SK-N-SH treated with all-trans-retinoic acid at 6 μM for 48 hours (cell line): ENCODE data around the gene UNC5C.

Experiments
- ARNTL ChIP-seq: fragments of 450-650 bp; formaldehyde crosslinking; IDR thresholded peaks from 2 replicates; pipeline ENCODE4 v1.5.0; 2020; ENCODE audit warnings: low read depth, mild to moderate bottlenecking, moderate library complexity, borderline replicate concordance
- CSRNP3 ChIP-seq: fragments of 250-450 bp; sonication (Bioruptor Pico); IDR thresholded peaks from 2 replicates; pipeline ENCODE4 v1.5.1; 2021; ENCODE audit warnings: mild to moderate bottlenecking, moderate library complexity
- GLIS3 ChIP-seq: fragments of 250-450 bp; sonication (Bioruptor Pico); IDR thresholded peaks from 2 replicates; pipeline ENCODE4 v1.5.0; 2020; ENCODE audit warnings: mild to moderate bottlenecking, moderate library complexity
- TF ChIP-seq, protein P1 (sequence below): fragments of 250-450 bp; sonication (Bioruptor Pico); IDR thresholded peaks from 2 replicates; pipeline ENCODE4 v1.5.1; 2020; ENCODE audit warnings: low read depth, mild to moderate bottlenecking, moderate library complexity
- TF ChIP-seq, protein P2 (sequence below): fragments of 250-450 bp; sonication (Bioruptor Pico); IDR thresholded peaks from 2 replicates; pipeline ENCODE4 v1.8.0; 2020; ENCODE audit warnings: mild to moderate bottlenecking, moderate library complexity, borderline replicate concordance
- TF ChIP-seq, protein P3 (sequence below): fragments of 250-450 bp; sonication (Bioruptor Pico); IDR thresholded peaks from 2 replicates; pipeline ENCODE4 v1.5.0; 2020; ENCODE audit warnings: mild to moderate bottlenecking, moderate library complexity

DNA sequence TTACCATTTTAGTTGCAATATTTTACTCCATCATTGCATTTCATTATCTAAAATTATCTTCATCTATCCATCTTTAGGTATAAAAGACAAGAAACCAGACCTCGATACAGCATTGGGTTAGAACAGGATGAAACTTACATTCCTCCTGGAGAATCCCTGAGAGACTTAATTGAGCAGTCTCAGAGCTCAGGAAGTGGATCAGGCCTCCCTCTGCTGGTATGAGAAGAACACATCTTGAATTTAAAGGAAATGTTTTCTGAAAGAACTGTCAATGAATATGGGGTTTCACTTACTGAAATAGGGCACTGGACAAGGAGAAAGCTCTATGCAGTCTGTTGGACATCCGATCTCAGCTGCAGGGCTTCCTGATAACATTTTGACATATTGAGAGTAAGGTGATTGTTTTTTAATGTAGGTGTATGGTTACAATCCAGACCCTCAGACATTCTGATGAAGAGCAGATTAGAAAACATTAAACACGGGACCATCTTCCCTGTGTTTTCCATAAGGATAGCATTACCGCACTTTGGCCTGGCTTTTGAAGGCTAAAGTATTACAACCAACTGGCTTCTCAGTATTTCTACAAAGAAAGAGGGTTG is 423.8 kb downstream of the UNC5C start:
- TF ChIP-seq, protein P1, sequence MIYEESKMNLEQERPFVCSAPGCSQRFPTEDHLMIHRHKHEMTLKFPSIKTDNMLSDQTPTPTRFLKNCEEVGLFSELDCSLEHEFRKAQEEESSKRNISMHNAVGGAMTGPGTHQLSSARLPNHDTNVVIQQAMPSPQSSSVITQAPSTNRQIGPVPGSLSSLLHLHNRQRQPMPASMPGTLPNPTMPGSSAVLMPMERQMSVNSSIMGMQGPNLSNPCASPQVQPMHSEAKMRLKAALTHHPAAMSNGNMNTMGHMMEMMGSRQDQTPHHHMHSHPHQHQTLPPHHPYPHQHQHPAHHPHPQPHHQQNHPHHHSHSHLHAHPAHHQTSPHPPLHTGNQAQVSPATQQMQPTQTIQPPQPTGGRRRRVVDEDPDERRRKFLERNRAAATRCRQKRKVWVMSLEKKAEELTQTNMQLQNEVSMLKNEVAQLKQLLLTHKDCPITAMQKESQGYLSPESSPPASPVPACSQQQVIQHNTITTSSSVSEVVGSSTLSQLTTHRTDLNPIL (CRISPR knock-in tag), result no peak
- TF ChIP-seq, protein P2, sequence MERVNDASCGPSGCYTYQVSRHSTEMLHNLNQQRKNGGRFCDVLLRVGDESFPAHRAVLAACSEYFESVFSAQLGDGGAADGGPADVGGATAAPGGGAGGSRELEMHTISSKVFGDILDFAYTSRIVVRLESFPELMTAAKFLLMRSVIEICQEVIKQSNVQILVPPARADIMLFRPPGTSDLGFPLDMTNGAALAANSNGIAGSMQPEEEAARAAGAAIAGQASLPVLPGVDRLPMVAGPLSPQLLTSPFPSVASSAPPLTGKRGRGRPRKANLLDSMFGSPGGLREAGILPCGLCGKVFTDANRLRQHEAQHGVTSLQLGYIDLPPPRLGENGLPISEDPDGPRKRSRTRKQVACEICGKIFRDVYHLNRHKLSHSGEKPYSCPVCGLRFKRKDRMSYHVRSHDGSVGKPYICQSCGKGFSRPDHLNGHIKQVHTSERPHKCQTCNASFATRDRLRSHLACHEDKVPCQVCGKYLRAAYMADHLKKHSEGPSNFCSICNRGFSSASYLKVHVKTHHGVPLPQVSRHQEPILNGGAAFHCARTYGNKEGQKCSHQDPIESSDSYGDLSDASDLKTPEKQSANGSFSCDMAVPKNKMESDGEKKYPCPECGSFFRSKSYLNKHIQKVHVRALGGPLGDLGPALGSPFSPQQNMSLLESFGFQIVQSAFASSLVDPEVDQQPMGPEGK (CRISPR knock-in tag), result no peak
- TF ChIP-seq GLIS3 (CRISPR knock-in tag) (no peak), CSRNP3 (CRISPR knock-in tag) (no peak), ARNTL (no peak)
- TF ChIP-seq, protein P3, sequence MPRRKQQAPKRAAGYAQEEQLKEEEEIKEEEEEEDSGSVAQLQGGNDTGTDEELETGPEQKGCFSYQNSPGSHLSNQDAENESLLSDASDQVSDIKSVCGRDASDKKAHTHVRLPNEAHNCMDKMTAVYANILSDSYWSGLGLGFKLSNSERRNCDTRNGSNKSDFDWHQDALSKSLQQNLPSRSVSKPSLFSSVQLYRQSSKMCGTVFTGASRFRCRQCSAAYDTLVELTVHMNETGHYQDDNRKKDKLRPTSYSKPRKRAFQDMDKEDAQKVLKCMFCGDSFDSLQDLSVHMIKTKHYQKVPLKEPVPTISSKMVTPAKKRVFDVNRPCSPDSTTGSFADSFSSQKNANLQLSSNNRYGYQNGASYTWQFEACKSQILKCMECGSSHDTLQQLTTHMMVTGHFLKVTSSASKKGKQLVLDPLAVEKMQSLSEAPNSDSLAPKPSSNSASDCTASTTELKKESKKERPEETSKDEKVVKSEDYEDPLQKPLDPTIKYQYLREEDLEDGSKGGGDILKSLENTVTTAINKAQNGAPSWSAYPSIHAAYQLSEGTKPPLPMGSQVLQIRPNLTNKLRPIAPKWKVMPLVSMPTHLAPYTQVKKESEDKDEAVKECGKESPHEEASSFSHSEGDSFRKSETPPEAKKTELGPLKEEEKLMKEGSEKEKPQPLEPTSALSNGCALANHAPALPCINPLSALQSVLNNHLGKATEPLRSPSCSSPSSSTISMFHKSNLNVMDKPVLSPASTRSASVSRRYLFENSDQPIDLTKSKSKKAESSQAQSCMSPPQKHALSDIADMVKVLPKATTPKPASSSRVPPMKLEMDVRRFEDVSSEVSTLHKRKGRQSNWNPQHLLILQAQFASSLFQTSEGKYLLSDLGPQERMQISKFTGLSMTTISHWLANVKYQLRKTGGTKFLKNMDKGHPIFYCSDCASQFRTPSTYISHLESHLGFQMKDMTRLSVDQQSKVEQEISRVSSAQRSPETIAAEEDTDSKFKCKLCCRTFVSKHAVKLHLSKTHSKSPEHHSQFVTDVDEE, result no peak
